Uterus (tissue), 4 donors: ENCODE measurements around the gene TBC1D5. TPM values are rescaled to one million over a fixed set of nuclear protein-coding genes. Genes with fewer than 3 reads are reported as not detected.
"Not testable (repeated sequence)": the region's sequence is repeated elsewhere in the genome, so short reads cannot be mapped to it uniquely, and the experiment has no call there.

Source experiments
- DNase-seq, 2 donors: peaks; one replicate each; pipeline ENCODE4 v3.0.0-alpha.2; 2019 to 2020
- H3K27ac ChIP-seq, 2 donors: fragments of 200-600 bp; sonication (generic); 1 replicate in 1 of 2; 2 replicates in 1 of 2; pipeline ENCODE4 v1.5.1; 2016 to 2018
- H3K27me3 ChIP-seq, 2 donors: fragments of 200-600 bp; sonication (generic); one replicate each; pipeline ENCODE4 v1.5.1; 2018 to 2019; ENCODE audit warnings: control low read depth in 1 of 2
- H3K36me3 ChIP-seq, 2 donors: fragments of 200-600 bp; sonication (generic); one replicate each; pipeline ENCODE4 v1.5.1; 2019; ENCODE audit warnings: control low read depth in 1 of 2
- H3K4me1 ChIP-seq, 2 donors: fragments of 200-600 bp; sonication (generic); one replicate each; pipeline ENCODE4 v1.5.1; 2018 to 2019; ENCODE audit warnings: control low read depth in 1 of 2
- H3K4me3 ChIP-seq, 2 donors: fragments of 200-600 bp; sonication (generic); 1 replicate in 1 of 2; 2 replicates in 1 of 2; pipeline ENCODE4 v1.5.1; 2018 to 2019; ENCODE audit warnings: mild to moderate bottlenecking in 1 of 2
- H3K9me3 ChIP-seq, 2 donors: fragments of 200-600 bp; sonication (generic); one replicate each; pipeline ENCODE4 v1.5.1; 2019; ENCODE audit warnings: control low read depth in 1 of 2
- CTCF ChIP-seq, 4 experiments: fragments of 200-600 bp in 2 of 4; fragments of 450-650 bp in 2 of 4; sonication (generic) in 2 of 4; IDR thresholded peaks; one replicate each; pipeline ENCODE4 v1.5.1; 2016 to 2019; ENCODE audit warnings: antibody characterized with exemption in 4 of 4, mild to moderate bottlenecking in 2 of 4, moderate library complexity in 1 of 4
- POLR2A ChIP-seq, 2 donors: fragments of 450-650 bp; IDR thresholded peaks; one replicate each; pipeline ENCODE4 v1.6.1; 2016; ENCODE audit warnings: antibody characterized with exemption in 2 of 2, mild to moderate bottlenecking in 1 of 2, moderate library complexity in 1 of 2
- intact Hi-C: fragments of 100-400 bp; cut with DNase I; formaldehyde crosslinking; loops from one replicate; pipeline ENCODE4 v1.15.1; 2023; ENCODE audit warnings: low total_unique reads
- total RNA-seq, 4 donors: library from RNA; depleted of rRNA in 3 of 4; stranded (reverse); fragments of >200 nt in 3 of 4; gene quantifications; one replicate each; pipeline versions ENCODE4 v1.1.0 to v1.2.4, GENCODE V29; 2014 to 2023
- donor health status: DM: yes; HTN: yes; CAD: no.

The TBC1D5 gene
- total RNA-seq, 4 donors from 2014 or later, result 34.6 to 189 (median 75.6) TPM

GRCh38 chr3:17639257-17639656 lies 103.2 kb downstream of the TBC1D5 start:
- Histone ChIP-seq H3K27ac (no peak overlapping the region), H3K27me3 (no peaks in the 10 kb centered on the region), H3K4me1 (peaks cover 0 to 2% of the 10 kb centered on the region in 2 donors), H3K9me3 (no peaks in the 10 kb centered on the region), H3K36me3 (no peaks in the 10 kb centered on the region), H3K4me3 (no peak overlapping the region)
- no peak for DNase-seq
- TF ChIP-seq POLR2A (IDR thresholded peaks at IDR 0.05) (no peak), CTCF (IDR thresholded peaks at IDR 0.05) (no peak)
- intact Hi-C loops, result no loop called here

GRCh38 chr3:17638356-17638755 lies 104.1 kb downstream of the TBC1D5 start:
- Histone ChIP-seq H3K4me3 (no peak overlapping the region), H3K27me3 (no peaks in the 10 kb centered on the region), H3K9me3 (no peaks in the 10 kb centered on the region), H3K36me3 (no peaks in the 10 kb centered on the region), H3K27ac (no peak overlapping the region), H3K4me1 (no peaks in the 10 kb centered on the region)
- DNase-seq, result no peak
- intact Hi-C loops, result no loop called here
- TF ChIP-seq CTCF (IDR thresholded peaks at IDR 0.05) (no peak), POLR2A (IDR thresholded peaks at IDR 0.05) (no peak)

GRCh38 chr3:17635675-17636074 lies 106.8 kb downstream of the TBC1D5 start:
- H3K9me3 ChIP-seq, H3K4me1 ChIP-seq, H3K36me3 ChIP-seq, intact Hi-C loops, H3K4me3 ChIP-seq, H3K27me3 ChIP-seq, DNase-seq, H3K27ac ChIP-seq: not testable (repeated sequence)

- no peak for DNase-seq
- H3K27ac ChIP-seq, result no peak overlapping the region
- H3K27me3 ChIP-seq, result no peaks in the 10 kb centered on the region
- H3K4me3 ChIP-seq, result no peak overlapping the region
- TF ChIP-seq CTCF (IDR thresholded peaks at IDR 0.05) (no peak), POLR2A (IDR thresholded peaks at IDR 0.05) (no peak)
- no peaks in the 10 kb centered on the region for H3K4me1 ChIP-seq
- H3K36me3 ChIP-seq, result no peaks in the 10 kb centered on the region
- no peaks in the 10 kb centered on the region for H3K9me3 ChIP-seq
- intact Hi-C loops, result no loop called here
Observed at GRCh38 chr3:17634964-17635363, 107.5 kb downstream of the TBC1D5 start.

GRCh38 chr3:17634201-17634600 lies 108.2 kb downstream of the TBC1D5 start:
- H3K27ac ChIP-seq, result no peak overlapping the region
- no peaks in the 10 kb centered on the region for H3K36me3 ChIP-seq
- H3K4me3 ChIP-seq, result no peak overlapping the region
- H3K9me3 ChIP-seq, result no peaks in the 10 kb centered on the region
- no peak for TF ChIP-seq POLR2A (IDR thresholded peaks at IDR 0.05)
- TF ChIP-seq CTCF (IDR thresholded peaks at IDR 0.05), result no peak
- no peak for DNase-seq
- no peaks in the 10 kb centered on the region for H3K4me1 ChIP-seq
- intact Hi-C loops, result no loop called here
- H3K27me3 ChIP-seq, result no peaks in the 10 kb centered on the region

GRCh38 chr3:17632401-17633100 lies 109.9 kb downstream of the TBC1D5 start:
- Histone ChIP-seq H3K27ac (no peak overlapping the region), H3K4me1 (no peaks in the 10 kb centered on the region), H3K27me3 (no peaks in the 10 kb centered on the region), H3K9me3 (no peaks in the 10 kb centered on the region), H3K4me3 (no peak overlapping the region), H3K36me3 (no peaks in the 10 kb centered on the region)
- intact Hi-C loops, result no loop called here
- no peak for DNase-seq
- TF ChIP-seq POLR2A (IDR thresholded peaks at IDR 0.05), result no peak
- TF ChIP-seq CTCF (IDR thresholded peaks at IDR 0.05), result no peak
